ENCODE measurements around the gene CRIM1.

DNA sequence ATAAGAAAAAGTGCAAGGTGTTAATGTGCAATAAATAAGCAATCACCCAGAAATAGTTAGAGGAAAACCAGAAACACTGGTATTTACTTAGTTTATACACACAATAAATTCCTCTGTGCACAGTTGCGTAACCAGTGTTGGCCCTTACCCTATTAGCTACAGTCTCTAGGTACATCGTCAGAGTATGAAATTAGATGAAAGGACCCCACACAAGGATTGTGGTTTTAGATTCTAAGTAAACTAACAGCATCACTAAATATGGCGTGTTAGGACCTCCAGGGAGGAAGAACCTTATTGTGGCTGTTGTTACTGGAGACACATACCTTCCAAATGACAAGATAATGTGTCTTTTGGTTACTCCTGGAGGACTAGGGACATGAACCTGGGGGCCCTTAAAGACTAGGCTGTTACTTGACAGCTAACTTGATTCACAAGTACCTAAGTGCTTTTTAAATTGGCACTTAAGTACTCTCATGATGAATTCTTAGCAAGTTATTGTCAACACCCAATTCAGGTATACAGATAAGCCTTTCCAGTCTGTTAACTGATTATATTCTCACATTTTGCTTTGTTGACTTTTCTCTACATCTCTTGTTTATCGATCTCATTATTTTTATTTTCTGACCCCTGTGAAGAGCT, 127.1 kb downstream of the CRIM1 start:
- TF ChIP-seq, protein P1, sequence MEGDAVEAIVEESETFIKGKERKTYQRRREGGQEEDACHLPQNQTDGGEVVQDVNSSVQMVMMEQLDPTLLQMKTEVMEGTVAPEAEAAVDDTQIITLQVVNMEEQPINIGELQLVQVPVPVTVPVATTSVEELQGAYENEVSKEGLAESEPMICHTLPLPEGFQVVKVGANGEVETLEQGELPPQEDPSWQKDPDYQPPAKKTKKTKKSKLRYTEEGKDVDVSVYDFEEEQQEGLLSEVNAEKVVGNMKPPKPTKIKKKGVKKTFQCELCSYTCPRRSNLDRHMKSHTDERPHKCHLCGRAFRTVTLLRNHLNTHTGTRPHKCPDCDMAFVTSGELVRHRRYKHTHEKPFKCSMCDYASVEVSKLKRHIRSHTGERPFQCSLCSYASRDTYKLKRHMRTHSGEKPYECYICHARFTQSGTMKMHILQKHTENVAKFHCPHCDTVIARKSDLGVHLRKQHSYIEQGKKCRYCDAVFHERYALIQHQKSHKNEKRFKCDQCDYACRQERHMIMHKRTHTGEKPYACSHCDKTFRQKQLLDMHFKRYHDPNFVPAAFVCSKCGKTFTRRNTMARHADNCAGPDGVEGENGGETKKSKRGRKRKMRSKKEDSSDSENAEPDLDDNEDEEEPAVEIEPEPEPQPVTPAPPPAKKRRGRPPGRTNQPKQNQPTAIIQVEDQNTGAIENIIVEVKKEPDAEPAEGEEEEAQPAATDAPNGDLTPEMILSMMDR (IDR thresholded peaks at IDR 0.05; ENCODE audit: low read length) = no peak
- TF ChIP-seq EZH2phosphoT487 (IDR thresholded peaks at IDR 0.05; ENCODE audit: low read length) (no peak), EZH2 (optimal IDR thresholded peaks at IDR 0.05; ENCODE audit: low read depth, low read length) (no peak)
